HL-60 (cell line): Measurements from ENCODE around the gene OR7G1.

Experiments used
- GABPA ChIP-seq: IDR thresholded peaks from 2 replicates; pipeline ENCODE4 v1.6.1; 2012; ENCODE audit warnings: low read depth
- TF ChIP-seq, protein P1 (sequence below): IDR thresholded peaks from one replicate; pipeline ENCODE4 v1.5.1; 2011; ENCODE audit warnings: low read length, control low read depth, inconsistent platforms; ENCODE audit not compliant: insufficient read depth

DNA sequence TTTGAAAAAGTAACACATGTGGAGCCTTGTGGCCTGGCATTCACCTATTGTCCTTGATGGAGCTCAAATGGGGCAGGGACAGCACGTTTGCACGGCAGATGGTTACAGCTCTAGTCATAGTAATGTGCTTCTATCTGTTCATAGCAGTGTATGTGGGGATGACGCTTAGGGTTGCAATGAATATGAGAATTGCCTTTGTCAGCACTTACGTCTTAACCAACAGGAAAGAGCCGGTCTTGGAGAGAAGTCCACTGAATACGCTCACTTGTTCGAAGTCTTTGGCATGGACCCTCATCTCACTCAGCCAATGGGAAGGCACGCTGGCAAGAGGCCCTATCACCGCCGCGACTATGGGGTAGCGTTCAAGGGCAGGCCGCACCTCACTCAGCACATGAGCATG is 44.3 kb upstream of the OR7G1 start:
- TF ChIP-seq, protein P1, sequence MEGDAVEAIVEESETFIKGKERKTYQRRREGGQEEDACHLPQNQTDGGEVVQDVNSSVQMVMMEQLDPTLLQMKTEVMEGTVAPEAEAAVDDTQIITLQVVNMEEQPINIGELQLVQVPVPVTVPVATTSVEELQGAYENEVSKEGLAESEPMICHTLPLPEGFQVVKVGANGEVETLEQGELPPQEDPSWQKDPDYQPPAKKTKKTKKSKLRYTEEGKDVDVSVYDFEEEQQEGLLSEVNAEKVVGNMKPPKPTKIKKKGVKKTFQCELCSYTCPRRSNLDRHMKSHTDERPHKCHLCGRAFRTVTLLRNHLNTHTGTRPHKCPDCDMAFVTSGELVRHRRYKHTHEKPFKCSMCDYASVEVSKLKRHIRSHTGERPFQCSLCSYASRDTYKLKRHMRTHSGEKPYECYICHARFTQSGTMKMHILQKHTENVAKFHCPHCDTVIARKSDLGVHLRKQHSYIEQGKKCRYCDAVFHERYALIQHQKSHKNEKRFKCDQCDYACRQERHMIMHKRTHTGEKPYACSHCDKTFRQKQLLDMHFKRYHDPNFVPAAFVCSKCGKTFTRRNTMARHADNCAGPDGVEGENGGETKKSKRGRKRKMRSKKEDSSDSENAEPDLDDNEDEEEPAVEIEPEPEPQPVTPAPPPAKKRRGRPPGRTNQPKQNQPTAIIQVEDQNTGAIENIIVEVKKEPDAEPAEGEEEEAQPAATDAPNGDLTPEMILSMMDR, result no peak
- no peak for TF ChIP-seq GABPA
